HEK293 (cell line): ENCODE results near the gene RTN4IP1.
A peak's percentile ranks its signal among the peaks of the same experiment; 100 is the strongest.

Experiments used
- CTCF ChIA-PET: fragments of 350-600 bp; formaldehyde crosslinking; extraction: SDS; loops from one replicate; lab custom pipeline; 2021; ENCODE audit warnings: antibody characterized with exemption; lab: Yijun Ruan, JAX
- POLR2A ChIA-PET: fragments of 300-600 bp; formaldehyde crosslinking; extraction: SDS; loops from one replicate; lab custom pipeline; 2020; ENCODE audit warnings: antibody characterized with exemption, inconsistent platforms; lab: Yijun Ruan, JAX
- H3K27ac ChIP-seq: fragments of 200-500 bp; sonication (Bioruptor generic); 2 replicates; pipeline ENCODE4 v1.5.1; 2014; ENCODE audit warnings: low read depth, low read length, control low read depth, inconsistent platforms; ENCODE audit errors: extremely low read depth
- H3K36me3 ChIP-seq, 2 experiments: fragments of 200-500 bp in 1 of 2; sonication (Bioruptor generic) in 1 of 2; 1 replicate in 1 of 2; 2 replicates in 1 of 2; pipeline ENCODE4 v1.5.1; 2014 to 2017; ENCODE audit warnings: inconsistent platforms in 2 of 2, low read length in 2 of 2; ENCODE audit not compliant: control insufficient read depth in 2 of 2, insufficient read depth in 1 of 2
- H3K4me1 ChIP-seq: fragments of 200-500 bp; sonication (Bioruptor generic); 2 replicates; pipeline ENCODE4 v1.5.1; 2014; ENCODE audit warnings: mild to moderate bottlenecking, low read length, inconsistent platforms; ENCODE audit not compliant: control insufficient read depth, insufficient read depth
- H3K4me3 ChIP-seq: 2 replicates; pipeline ENCODE4 v1.5.1; 2011; ENCODE audit warnings: low read depth, mild to moderate bottlenecking, control low read depth, low read length, moderate library complexity
- H3K9me3 ChIP-seq: fragments of 200-500 bp; sonication (Bioruptor generic); 2 replicates; pipeline ENCODE4 v1.5.1; 2014; ENCODE audit warnings: low read depth, low read length, inconsistent platforms; ENCODE audit not compliant: control insufficient read depth, insufficient read depth
- CTCF ChIP-seq: fragments of 450-650 bp; formaldehyde crosslinking; IDR thresholded peaks from 2 replicates; pipeline ENCODE4 v1.5.1; 2016; ENCODE audit warnings: missing biosample characterization, missing genetic modification characterization
- FEZF1 ChIP-seq: fragments of 450-650 bp; formaldehyde crosslinking; IDR thresholded peaks from 2 replicates; pipeline ENCODE4 v1.5.1; 2016; ENCODE audit warnings: missing biosample characterization, missing genetic modification characterization
- HIC1 ChIP-seq: fragments of 450-650 bp; formaldehyde crosslinking; IDR thresholded peaks from 2 replicates; pipeline ENCODE4 v1.5.1; 2016; ENCODE audit warnings: missing biosample characterization, missing genetic modification characterization
- HOXD13 ChIP-seq: sonication (generic); formaldehyde crosslinking; IDR thresholded peaks from 2 replicates; pipeline ENCODE4 v1.8.0; 2022; ENCODE audit warnings: missing genetic modification reagents, borderline replicate concordance
- KLF16 ChIP-seq: fragments of 450-650 bp; formaldehyde crosslinking; IDR thresholded peaks from 2 replicates; pipeline ENCODE4 v1.5.1; 2017; ENCODE audit warnings: missing biosample characterization, missing genetic modification characterization
- PRDM6 ChIP-seq: fragments of 450-650 bp; formaldehyde crosslinking; IDR thresholded peaks from 2 replicates; pipeline ENCODE4 v1.5.1; 2017; ENCODE audit warnings: missing biosample characterization, missing genetic modification characterization
- ZBTB21 ChIP-seq: fragments of 450-650 bp; formaldehyde crosslinking; IDR thresholded peaks from 2 replicates; pipeline ENCODE4 v1.5.1; 2017; ENCODE audit warnings: missing biosample characterization, missing genetic modification characterization
- ZNF155 ChIP-seq: fragments of 450-650 bp; formaldehyde crosslinking; IDR thresholded peaks from 2 replicates; pipeline ENCODE4 v1.5.1; 2016; ENCODE audit warnings: missing biosample characterization, missing genetic modification characterization
- ZNF18 ChIP-seq: fragments of 450-650 bp; formaldehyde crosslinking; IDR thresholded peaks from 2 replicates; pipeline ENCODE4 v1.5.1; 2016; ENCODE audit warnings: missing biosample characterization, missing genetic modification characterization
- ZNF211 ChIP-seq: fragments of 450-650 bp; formaldehyde crosslinking; IDR thresholded peaks from 2 replicates; pipeline ENCODE4 v1.5.1; 2016; ENCODE audit warnings: low read depth, missing biosample characterization, missing genetic modification characterization
- ZNF223 ChIP-seq: fragments of 450-650 bp; formaldehyde crosslinking; IDR thresholded peaks from 2 replicates; pipeline ENCODE4 v1.5.1; 2016; ENCODE audit warnings: missing biosample characterization, missing genetic modification characterization
- ZNF394 ChIP-seq: fragments of 450-650 bp; formaldehyde crosslinking; IDR thresholded peaks from 2 replicates; pipeline ENCODE4 v1.5.1; 2016; ENCODE audit warnings: missing biosample characterization, missing genetic modification characterization, mild to moderate bottlenecking, moderate library complexity, borderline replicate concordance
- ZNF416 ChIP-seq: fragments of 450-650 bp; formaldehyde crosslinking; IDR thresholded peaks from 2 replicates; pipeline ENCODE4 v1.5.1; 2016; ENCODE audit warnings: missing biosample characterization, missing genetic modification characterization
- ZNF449 ChIP-seq: fragments of 450-650 bp; formaldehyde crosslinking; IDR thresholded peaks from 2 replicates; pipeline ENCODE4 v1.5.1; 2017; ENCODE audit warnings: missing biosample characterization, mild to moderate bottlenecking, missing genetic modification characterization, moderate library complexity
- ZNF544 ChIP-seq: fragments of 450-650 bp; formaldehyde crosslinking; IDR thresholded peaks from 2 replicates; pipeline ENCODE4 v1.5.0; 2017; ENCODE audit warnings: missing biosample characterization, missing genetic modification characterization
- ZNF658 ChIP-seq: fragments of 450-650 bp; formaldehyde crosslinking; IDR thresholded peaks from 2 replicates; pipeline ENCODE4; 2016; ENCODE audit warnings: missing biosample characterization, missing genetic modification characterization
- ZNF664 ChIP-seq: fragments of 450-650 bp; formaldehyde crosslinking; IDR thresholded peaks from 2 replicates; pipeline ENCODE4 v1.5.1; 2016; ENCODE audit warnings: missing biosample characterization, missing genetic modification characterization
- ZNF785 ChIP-seq: fragments of 450-650 bp; formaldehyde crosslinking; IDR thresholded peaks from 2 replicates; pipeline ENCODE4 v1.5.1; 2016; ENCODE audit warnings: missing biosample characterization, missing genetic modification characterization
- ZSCAN30 ChIP-seq: fragments of 450-650 bp; IDR thresholded peaks from 2 replicates; pipeline ENCODE4 v1.5.1; 2018; ENCODE audit warnings: missing biosample characterization, mild to moderate bottlenecking, missing genetic modification characterization, moderate library complexity

The RTN4IP1 gene

GRCh38 chr6:106579281-106579680, 50.0 kb downstream of the RTN4IP1 start:
- Histone ChIP-seq H3K4me3 (no peak overlapping the region), H3K4me1 (no peaks in the 10 kb centered on the region)
- POLR2A ChIA-PET, result no interaction called here
- no peak for TF ChIP-seq HIC1 (tag by site-specific recombination)
- no peak for TF ChIP-seq ZNF449 (tag by site-specific recombination)
- no peak for TF ChIP-seq ZSCAN30 (tag by site-specific recombination)
- TF ChIP-seq ZBTB21 (tag by site-specific recombination), result no peak
- TF ChIP-seq ZNF658 (tag by site-specific recombination), result no peak
- no peak for TF ChIP-seq ZNF223
- TF ChIP-seq ZNF155 (tag by site-specific recombination), result no peak
- TF ChIP-seq ZNF211 (tag by site-specific recombination), result no peak
- no peak for TF ChIP-seq ZNF416
- TF ChIP-seq CTCF (tag by site-specific recombination), result no peak
- no peak for TF ChIP-seq ZNF664 (tag by site-specific recombination)
- no peak for TF ChIP-seq ZNF785 (tag by site-specific recombination)
- no peak for TF ChIP-seq HOXD13 (CRISPR knock-in tag)
- no peak for TF ChIP-seq ZNF544
- no peak for TF ChIP-seq ZNF18 (tag by site-specific recombination)
- TF ChIP-seq, all 188 proteins: peak for 0
- Histone ChIP-seq H3K27ac (no peak overlapping the region), H3K9me3 (no peaks in the 10 kb centered on the region), H3K36me3 (peaks cover 0 to 31% of the 10 kb centered on the region in 2 experiments; a peak in 1 of 3 replicates)
- CTCF ChIA-PET, result interaction anchor here (1.1 kb wide), 1 partner anchor 12 kb away, joined by 8 read pairs; no protein-coding TSS in a partner anchor

- CTCF ChIA-PET, result interaction anchor here (0.6 to 2.4 kb wide), 3 partner anchors 8 to 240 kb away, joined by 3 to 6 read pairs (median 3); no protein-coding TSS in a partner anchor
- Histone ChIP-seq H3K4me3 (no peak overlapping the region), H3K36me3 (peaks cover 0 to 29% of the 10 kb centered on the region in 2 experiments; a peak in 2 of 3 replicates), H3K4me1 (no peaks in the 10 kb centered on the region), H3K9me3 (no peaks in the 10 kb centered on the region), H3K27ac (no peak overlapping the region)
- TF ChIP-seq FEZF1 (tag by site-specific recombination) (peak; percentile 23; the same call in 1 of the 2 replicates), ZBTB21 (tag by site-specific recombination) (no peak), KLF16 (tag by site-specific recombination) (no peak), PRDM6 (no peak), ZNF394 (tag by site-specific recombination) (no peak)
- POLR2A ChIA-PET, result no interaction called here
These were observed 54.4 kb downstream of the RTN4IP1 start for GRCh38 chr6:106574741-106575458.
